OCI-LY7 (cell line): Measurements from ENCODE around the gene IRF7. TPM values are rescaled to one million over a fixed set of nuclear protein-coding genes. Genes with fewer than 3 reads are reported as not detected.

Experiments used
- BruUV-seq: library from RNA; stranded (reverse); fragments of 400-500 nt; replicated peaks from 2 replicates; lab custom pipeline; 2021; lab: Mats Ljungman, UMichigan
- CTCF ChIA-PET: fragments of 300-600 bp; sonication (Branson Sonifier 250); formaldehyde crosslinking; loops from one replicate; lab custom pipeline; 2022; ENCODE audit warnings: antibody characterized with exemption; ENCODE audit not compliant: unreplicated experiment; lab: Charles Lee
- POLR2A ChIA-PET: fragments of 300-600 bp; sonication (Branson Sonifier 250); formaldehyde crosslinking; loops from one replicate; lab custom pipeline; 2022; ENCODE audit warnings: antibody characterized with exemption; lab: Charles Lee
- DNase-seq: peaks from one replicate; pipeline ENCODE4 v3.0.0-alpha.2; 2015; ENCODE audit warnings: low spot score
- H2AFZ ChIP-seq: fragments of 200-600 bp; sonication (generic), shearing (Covaris generic); 2 replicates; pipeline ENCODE4 v1.6.1; 2014; ENCODE audit warnings: mild to moderate bottlenecking, antibody characterized with exemption, low read length, moderate library complexity
- H3K27ac ChIP-seq: fragments of 200-600 bp; sonication (generic); 2 replicates; pipeline ENCODE4 v1.5.1; 2014; ENCODE audit warnings: mixed run types, low read depth, mild to moderate bottlenecking, moderate library complexity, low read length, inconsistent platforms; ENCODE audit not compliant: poor library complexity, severe bottlenecking
- H3K36me3 ChIP-seq: fragments of 200-600 bp; sonication (generic); 2 replicates; pipeline ENCODE4 v1.6.1; 2014; ENCODE audit warnings: mild to moderate bottlenecking, antibody characterized with exemption, low read length, moderate library complexity, mixed read lengths; ENCODE audit not compliant: insufficient read depth
- H3K4me1 ChIP-seq: fragments of 200-600 bp; sonication (generic); 2 replicates; pipeline ENCODE4 v1.5.1; 2014; ENCODE audit warnings: mild to moderate bottlenecking, low read length; ENCODE audit not compliant: insufficient read depth, poor library complexity, severe bottlenecking
- H3K4me2 ChIP-seq: fragments of 200-600 bp; sonication (generic); 2 replicates; pipeline ENCODE4 v1.6.1; 2014; ENCODE audit warnings: mild to moderate bottlenecking, low read length
- H3K4me3 ChIP-seq: fragments of 200-600 bp; sonication (generic); 2 replicates; pipeline ENCODE4 v1.5.1; 2014; ENCODE audit warnings: mild to moderate bottlenecking, low read depth, low read length; ENCODE audit not compliant: poor library complexity, severe bottlenecking
- H3K79me2 ChIP-seq: fragments of 200-600 bp; sonication (generic); 2 replicates; pipeline ENCODE4 v1.6.1; 2016; ENCODE audit warnings: low read depth, mild to moderate bottlenecking, low read length, moderate library complexity, mixed read lengths; ENCODE audit not compliant: insufficient read depth
- H3K9me2 ChIP-seq: fragments of 200-600 bp; sonication (generic); 2 replicates; pipeline ENCODE4 v1.6.1; 2016; ENCODE audit warnings: mild to moderate bottlenecking, low read length, mixed read lengths; ENCODE audit not compliant: insufficient read depth
- H3K9me3 ChIP-seq: fragments of 200-600 bp; sonication (generic); 2 replicates; pipeline ENCODE4 v1.6.1; 2014; ENCODE audit warnings: mild to moderate bottlenecking, mixed run types, low read length, mixed read lengths
- H4K20me1 ChIP-seq: fragments of 200-600 bp; sonication (generic); 2 replicates; pipeline ENCODE4 v1.6.1; 2014; ENCODE audit warnings: mild to moderate bottlenecking, antibody characterized with exemption, low read length, moderate library complexity, mixed read lengths; ENCODE audit not compliant: insufficient read depth
- EZH2phosphoT487 ChIP-seq: fragments of 200-600 bp; sonication (generic); IDR thresholded peaks from 2 replicates; pipeline ENCODE4 v1.6.1; 2018; ENCODE audit warnings: low read depth, borderline replicate concordance, mild to moderate bottlenecking, mixed run types, antibody characterized with exemption, low read length, moderate library complexity, mixed read lengths
- intact Hi-C: fragments of 100-400 bp; cut with micrococcal nuclease; formaldehyde crosslinking; loops from one replicate; pipeline ENCODE4 v1.10.0; 2022; ENCODE audit not compliant: unreplicated experiment
- total RNA-seq, 2 experiments: library from RNA; depleted of rRNA in 1 of 2; stranded (reverse); fragments of >200 nt in 1 of 2; shearing (Covaris generic) in 1 of 2; gene quantifications; 2 replicates each; pipeline ENCODE4 v1.2.3, GENCODE V29; 2014 to 2022
- TF ChIP-seq, protein P1 (sequence below): fragments of 200-600 bp; sonication (generic); conservative IDR thresholded peaks from 2 replicates; pipeline ENCODE4 v1.5.1; 2014; ENCODE audit warnings: mild to moderate bottlenecking, antibody characterized with exemption, low read length, moderate library complexity, mixed read lengths

Gene IRF7
- total RNA-seq, 2 experiments from 2014 or later = 15.8 to 18.7 TPM

DNA sequence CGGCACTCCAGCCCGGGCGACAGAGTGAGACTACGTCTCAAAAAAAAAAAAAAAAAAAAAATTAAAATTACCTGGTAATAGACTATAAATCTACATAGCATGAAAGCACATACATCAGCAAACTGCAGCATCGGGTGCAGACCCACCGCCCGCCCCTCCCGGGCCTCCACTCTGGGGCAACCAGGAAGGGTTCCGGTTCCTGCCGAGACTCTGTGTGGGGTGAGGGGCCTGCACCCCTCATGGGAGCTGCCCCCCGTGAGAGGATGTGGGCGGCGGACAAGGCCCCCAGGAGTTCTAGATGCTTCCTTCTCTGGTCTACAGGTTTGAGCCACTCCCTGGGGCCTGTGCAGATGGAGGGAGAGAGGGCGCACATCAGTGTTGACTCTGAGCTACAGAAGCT lies 30.5 kb upstream of the IRF7 start:
- no peak overlapping the region for H3K4me2 ChIP-seq
- no peaks in the 10 kb centered on the region for H3K4me1 ChIP-seq
- intact Hi-C loops = no loop called here
- DNase-seq = no peak
- no peak for TF ChIP-seq EZH2phosphoT487
- TF ChIP-seq, protein P1, sequence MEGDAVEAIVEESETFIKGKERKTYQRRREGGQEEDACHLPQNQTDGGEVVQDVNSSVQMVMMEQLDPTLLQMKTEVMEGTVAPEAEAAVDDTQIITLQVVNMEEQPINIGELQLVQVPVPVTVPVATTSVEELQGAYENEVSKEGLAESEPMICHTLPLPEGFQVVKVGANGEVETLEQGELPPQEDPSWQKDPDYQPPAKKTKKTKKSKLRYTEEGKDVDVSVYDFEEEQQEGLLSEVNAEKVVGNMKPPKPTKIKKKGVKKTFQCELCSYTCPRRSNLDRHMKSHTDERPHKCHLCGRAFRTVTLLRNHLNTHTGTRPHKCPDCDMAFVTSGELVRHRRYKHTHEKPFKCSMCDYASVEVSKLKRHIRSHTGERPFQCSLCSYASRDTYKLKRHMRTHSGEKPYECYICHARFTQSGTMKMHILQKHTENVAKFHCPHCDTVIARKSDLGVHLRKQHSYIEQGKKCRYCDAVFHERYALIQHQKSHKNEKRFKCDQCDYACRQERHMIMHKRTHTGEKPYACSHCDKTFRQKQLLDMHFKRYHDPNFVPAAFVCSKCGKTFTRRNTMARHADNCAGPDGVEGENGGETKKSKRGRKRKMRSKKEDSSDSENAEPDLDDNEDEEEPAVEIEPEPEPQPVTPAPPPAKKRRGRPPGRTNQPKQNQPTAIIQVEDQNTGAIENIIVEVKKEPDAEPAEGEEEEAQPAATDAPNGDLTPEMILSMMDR = no peak
- no peaks in the 10 kb centered on the region for H3K79me2 ChIP-seq
- ChIA-PET POLR2A (no interaction called here), CTCF (no interaction called here)
- peaks cover 59% of the 10 kb centered on the region for H3K36me3 ChIP-seq
- no peak overlapping the region for H3K27ac ChIP-seq
- no peak overlapping the region for H2AFZ ChIP-seq
- no TSS peak for BruUV-seq
- H4K20me1 ChIP-seq = no peaks in the 10 kb centered on the region
- no peaks in the 10 kb centered on the region for H3K9me3 ChIP-seq
- no peaks in the 10 kb centered on the region for H3K9me2 ChIP-seq
- no peak overlapping the region for H3K4me3 ChIP-seq

DNA sequence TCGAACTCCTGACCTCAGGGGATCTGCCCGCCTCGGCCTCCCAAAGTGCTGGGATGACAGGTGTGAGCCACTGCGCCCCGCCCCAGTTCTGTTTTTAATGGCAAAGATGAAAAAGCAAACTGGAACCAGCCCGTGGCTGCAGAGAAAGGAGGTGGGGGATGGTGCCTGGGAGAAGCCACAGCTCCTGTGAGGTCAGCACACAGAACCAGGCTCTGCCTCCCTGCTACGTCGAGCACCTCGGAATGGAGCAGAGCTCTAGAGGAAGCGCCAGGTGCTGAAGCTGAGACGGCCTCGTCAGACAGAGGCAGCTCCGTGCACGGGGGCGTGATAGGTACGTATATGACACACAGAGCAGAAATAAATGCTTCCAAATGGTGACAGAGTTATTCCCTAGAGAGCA lies 29.8 kb upstream of the IRF7 start:
- no peaks in the 10 kb centered on the region for H4K20me1 ChIP-seq
- ChIA-PET POLR2A (no interaction called here), CTCF (no interaction called here)
- no peaks in the 10 kb centered on the region for H3K9me2 ChIP-seq
- peaks cover 55% of the 10 kb centered on the region for H3K36me3 ChIP-seq
- H3K9me3 ChIP-seq = no peaks in the 10 kb centered on the region
- H3K4me1 ChIP-seq = peaks cover 6% of the 10 kb centered on the region
- no peak overlapping the region for H3K4me2 ChIP-seq
- no peak for TF ChIP-seq EZH2phosphoT487
- TF ChIP-seq, protein P1 = no peak
- BruUV-seq = no TSS peak
- H3K27ac ChIP-seq = no peak overlapping the region
- no peaks in the 10 kb centered on the region for H3K79me2 ChIP-seq
- DNase-seq = no peak
- no peak overlapping the region for H3K4me3 ChIP-seq
- intact Hi-C loops = no loop called here
- no peak overlapping the region for H2AFZ ChIP-seq

DNA sequence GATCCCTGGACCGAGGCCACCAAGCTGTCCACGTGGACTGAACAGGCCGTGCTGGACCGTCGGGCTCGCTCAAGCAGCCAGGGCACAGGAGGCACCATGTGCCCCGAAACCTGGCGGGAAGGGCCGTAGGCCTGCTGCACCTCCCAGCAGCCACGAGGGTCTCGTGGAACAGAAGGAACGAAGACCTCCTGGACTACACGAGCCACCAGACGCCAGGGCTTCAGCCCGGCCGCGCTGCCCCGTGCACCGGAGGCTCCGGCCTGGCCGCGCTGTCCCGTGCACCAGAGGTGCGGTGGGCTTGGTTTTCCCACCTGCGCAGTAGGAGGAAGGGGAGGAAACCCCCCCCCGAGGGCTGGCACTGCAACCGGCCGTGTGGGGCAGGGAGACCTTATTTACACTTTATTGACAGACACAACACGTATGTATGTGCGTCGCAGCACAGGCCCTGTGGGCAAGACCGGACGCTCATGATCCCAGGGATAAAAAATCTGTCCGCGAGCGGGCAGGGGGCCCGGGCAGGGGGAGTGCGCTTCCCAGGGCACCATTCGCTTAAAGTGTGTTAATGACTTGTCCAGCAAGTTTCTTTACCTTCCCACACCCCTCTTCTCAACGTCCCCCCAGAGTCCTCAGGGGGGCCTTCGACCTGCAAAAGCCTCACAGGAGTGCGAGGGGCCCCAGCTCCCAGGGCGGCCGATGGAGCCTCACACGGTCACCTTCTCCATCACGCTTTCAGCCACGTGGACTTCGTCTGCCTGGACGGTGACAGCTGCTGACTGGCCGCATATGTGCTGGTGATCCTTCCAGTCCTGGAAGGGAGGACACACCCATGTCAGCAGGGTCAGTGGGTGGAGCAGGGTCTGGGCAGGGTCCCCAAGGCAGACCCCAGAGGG lies 28.3 kb upstream of the IRF7 start:
- H3K36me3 ChIP-seq = peaks cover 47% of the 10 kb centered on the region
- no peak overlapping the region for H3K4me2 ChIP-seq
- no TSS peak for BruUV-seq
- H3K4me1 ChIP-seq = peaks cover 9% of the 10 kb centered on the region
- no peaks in the 10 kb centered on the region for H3K9me3 ChIP-seq
- DNase-seq = no peak
- ChIA-PET POLR2A (no interaction called here), CTCF (no interaction called here)
- no peak overlapping the region for H3K4me3 ChIP-seq
- no peak overlapping the region for H3K27ac ChIP-seq
- TF ChIP-seq, protein P1 = no peak
- H2AFZ ChIP-seq = no peak overlapping the region
- H4K20me1 ChIP-seq = no peaks in the 10 kb centered on the region
- no peaks in the 10 kb centered on the region for H3K9me2 ChIP-seq
- intact Hi-C loops = no loop called here
- H3K79me2 ChIP-seq = no peaks in the 10 kb centered on the region
